Esophagus muscularis mucosa (tissue), 4 donors: ENCODE data around the gene RAB30. TPM values are rescaled to one million over a fixed set of nuclear protein-coding genes. Genes with fewer than 3 reads are reported as not detected.

Experiments
- DNase-seq: peaks from one replicate; pipeline ENCODE4 v3.0.0-alpha.2; 2017; ENCODE audit errors: extremely low spot score
- H3K27ac ChIP-seq, 4 donors: fragments of 200-600 bp; sonication (generic); replicated peaks in 1 of 4; 1 replicate in 3 of 4; 2 replicates in 1 of 4; pipeline ENCODE4 v1.5.1; 2016 to 2019; ENCODE audit warnings: mild to moderate bottlenecking in 1 of 4
- H3K27me3 ChIP-seq, 4 donors: fragments of 200-600 bp; sonication (generic); one replicate each; pipeline versions ENCODE4 v1.5.1 to v1.6.0; 2016 to 2019
- H3K36me3 ChIP-seq, 4 donors: fragments of 200-600 bp; sonication (generic); one replicate each; pipeline ENCODE4 v1.5.1; 2016 to 2019
- H3K4me1 ChIP-seq, 4 donors: fragments of 200-600 bp; sonication (generic); one replicate each; pipeline ENCODE4 v1.5.1; 2016 to 2019
- H3K4me3 ChIP-seq, 4 donors: fragments of 200-600 bp; sonication (generic); 1 replicate in 2 of 4; 2 replicates in 2 of 4; pipeline ENCODE4 v1.5.1; 2016 to 2019; ENCODE audit warnings: mild to moderate bottlenecking in 4 of 4, moderate library complexity in 1 of 4
- H3K9me3 ChIP-seq, 4 donors: fragments of 200-600 bp; sonication (generic); 1 replicate in 3 of 4; 2 replicates in 1 of 4; pipeline ENCODE4 v1.5.1; 2016 to 2019
- CTCF ChIP-seq, 3 experiments: fragments of 200-600 bp in 2 of 3; fragments of 450-650 bp in 1 of 3; sonication (generic) in 2 of 3; IDR thresholded peaks; one replicate each; pipeline ENCODE4 v1.5.1; 2017 to 2019; ENCODE audit warnings: antibody characterized with exemption in 3 of 3, mild to moderate bottlenecking in 2 of 3, moderate library complexity in 1 of 3
- EP300 ChIP-seq: sonication (generic); formaldehyde crosslinking; IDR thresholded peaks from one replicate; pipeline ENCODE4 v1.6.1; 2017; ENCODE audit warnings: antibody characterized with exemption
- POLR2A ChIP-seq: fragments of 450-650 bp; IDR thresholded peaks from one replicate; pipeline ENCODE4 v1.6.1; 2017; ENCODE audit warnings: antibody characterized with exemption, moderate library complexity, mild to moderate bottlenecking, low read depth
- POLR2AphosphoS5 ChIP-seq, 2 donors: sonication (generic); formaldehyde crosslinking; IDR thresholded peaks; one replicate each; pipeline ENCODE4 v1.6.1; 2017; ENCODE audit warnings: antibody characterized with exemption in 2 of 2
- WGBS: methylation state at CpG from one replicate; pipeline ENCODE4 v1.1.5; 2018; 5-methylcytosine and 5-hydroxymethylcytosine counted together
- intact Hi-C: fragments of 100-400 bp; cut with DNase I; formaldehyde crosslinking; loops from one replicate; pipeline ENCODE4 v1.15.1; 2023
- total RNA-seq, 4 donors: library from RNA; depleted of rRNA; stranded (reverse); fragments of >200 nt; gene quantifications; one replicate each; pipeline versions ENCODE4 v1.1.0 to v1.2.1, GENCODE V29; 2016

Gene RAB30
- total RNA-seq, 4 donors from 2014 or later = 11.3 to 19.8 (median 18.2) TPM

- Histone ChIP-seq H3K4me1 (peaks cover 13 to 15% (median 14%) of the 10 kb centered on the region in 4 donors), H3K27ac (no peak overlapping the region), H3K27me3 (no peaks in the 10 kb centered on the region), H3K4me3 (no peak overlapping the region), H3K9me3 (no peaks in the 10 kb centered on the region), H3K36me3 (peaks cover 0 to 11% (median 6%) of the 10 kb centered on the region in 4 donors)
- DNase-seq = no peak
- intact Hi-C loops = no loop called here
- TF ChIP-seq POLR2AphosphoS5 (IDR thresholded peaks at IDR 0.05) = no peak
- TF ChIP-seq POLR2A = no peak
- TF ChIP-seq CTCF (IDR thresholded peaks at IDR 0.05) = no peak
- TF ChIP-seq EP300 = no peak
These were observed 94.9 kb downstream of the RAB30 start for GRCh38 chr11:82976786-82977185.

GRCh38 chr11:82975882-82976281, 95.8 kb downstream of the RAB30 start:
- Histone ChIP-seq H3K4me3 (no peak overlapping the region), H3K9me3 (no peaks in the 10 kb centered on the region), H3K27me3 (no peaks in the 10 kb centered on the region), H3K27ac (no peak overlapping the region), H3K4me1 (peaks cover 12 to 15% (median 13%) of the 10 kb centered on the region in 4 donors), H3K36me3 (peaks cover 0 to 2% (median 0%) of the 10 kb centered on the region in 4 donors)
- TF ChIP-seq CTCF (IDR thresholded peaks at IDR 0.05) = no peak
- intact Hi-C loops = no loop called here
- no peak for DNase-seq

GRCh38 chr11:82974851-82975250, 96.8 kb downstream of the RAB30 start:
- no peaks in the 10 kb centered on the region for H3K36me3 ChIP-seq
- H3K4me3 ChIP-seq = no peak overlapping the region
- WGBS = 78% methylated on average over 2 of the region's 2 CpGs
- DNase-seq = no peak
- H3K27me3 ChIP-seq = no peaks in the 10 kb centered on the region
- TF ChIP-seq EP300 (no peak), CTCF (IDR thresholded peaks at IDR 0.05) (no peak), POLR2AphosphoS5 (IDR thresholded peaks at IDR 0.05) (no peak), POLR2A (no peak)
- no peak overlapping the region for H3K27ac ChIP-seq
- intact Hi-C loops = no loop called here
- H3K9me3 ChIP-seq = no peaks in the 10 kb centered on the region
- H3K4me1 ChIP-seq = peaks cover 2 to 7% (median 4%) of the 10 kb centered on the region in 4 donors

GRCh38 chr11:82974135-82974534, 97.6 kb downstream of the RAB30 start:
- DNase-seq = no peak
- 96% methylated on average over 2 of the region's 2 CpGs for WGBS
- intact Hi-C loops = no loop called here

More at GRCh38 chr11:82974135-82974534, 97.6 kb downstream of the RAB30 start:
- TF ChIP-seq POLR2A (no peak), CTCF (IDR thresholded peaks at IDR 0.05) (no peak), EP300 (no peak), POLR2AphosphoS5 (IDR thresholded peaks at IDR 0.05) (no peak)
- Histone ChIP-seq H3K27me3 (no peaks in the 10 kb centered on the region), H3K9me3 (no peaks in the 10 kb centered on the region), H3K4me3 (no peak overlapping the region), H3K36me3 (no peaks in the 10 kb centered on the region), H3K4me1 (no peaks in the 10 kb centered on the region), H3K27ac (no peak overlapping the region)
